Tongue (tissue), 2 donors: Measurements from ENCODE around the gene AAK1. TPM values are rescaled to one million over a fixed set of nuclear protein-coding genes. Genes with fewer than 3 reads are reported as not detected.
A peak's percentile ranks its signal among the peaks of the same experiment; 100 is the strongest.

Experiments
- DNase-seq: peaks from one replicate; pipeline ENCODE4 v3.0.0-alpha.2; 2015
- total RNA-seq: library from RNA; depleted of rRNA; stranded (reverse); fragments of >200 nt; gene quantifications from one replicate; pipeline ENCODE4 v1.2.3, GENCODE V29; 2014

Gene AAK1
- total RNA-seq, 1 donor from 2014 or later: 30.2 TPM

- no peak for DNase-seq
Observed at GRCh38 chr2:69538249-69538648, 105.3 kb downstream of the AAK1 start.

GRCh38 chr2:69535817-69536241 lies 107.7 kb downstream of the AAK1 start:
- no peak for DNase-seq

- no peak for DNase-seq
Observed at GRCh38 chr2:69531186-69531585, 112.4 kb downstream of the AAK1 start.

GRCh38 chr2:69529480-69529879 lies 114.1 kb downstream of the AAK1 start:
- no peak for DNase-seq

GRCh38 chr2:69525261-69525660 lies 118.3 kb downstream of the AAK1 start:
- no peak for DNase-seq

GRCh38 chr2:69524799-69525198 lies 118.7 kb downstream of the AAK1 start:
- no peak for DNase-seq

GRCh38 chr2:69521747-69522146 lies 121.8 kb downstream of the AAK1 start:
- DNase-seq: no peak

- DNase-seq: peak; percentile 29
Observed at GRCh38 chr2:69518841-69519240, 124.7 kb downstream of the AAK1 start.

- no peak for DNase-seq
Observed at GRCh38 chr2:69517410-69517809, 126.1 kb downstream of the AAK1 start.

GRCh38 chr2:69514819-69515218 lies 128.7 kb downstream of the AAK1 start:
- no peak for DNase-seq

GRCh38 chr2:69514406-69514805 lies 129.1 kb downstream of the AAK1 start:
- peak; percentile 82 for DNase-seq

- DNase-seq: no peak
Observed at GRCh38 chr2:69512446-69512845, 131.1 kb downstream of the AAK1 start.

GRCh38 chr2:69510204-69510603 lies 133.3 kb downstream of the AAK1 start:
- no peak for DNase-seq

- no peak for DNase-seq
Observed at GRCh38 chr2:69509750-69510140, 133.8 kb downstream of the AAK1 start.

GRCh38 chr2:69509011-69509749 lies 134.4 kb downstream of the AAK1 start:
- peak; percentile 87 for DNase-seq

GRCh38 chr2:69505710-69506109 lies 137.8 kb downstream of the AAK1 start:
- no peak for DNase-seq

GRCh38 chr2:69501301-69501700 lies 142.2 kb downstream of the AAK1 start:
- no peak for DNase-seq

- no peak for DNase-seq
Observed at GRCh38 chr2:69499966-69500365, 143.6 kb downstream of the AAK1 start.

- no peak for DNase-seq
Observed at GRCh38 chr2:69499242-69499641, 144.3 kb downstream of the AAK1 start.

- no peak for DNase-seq
Observed at GRCh38 chr2:69495861-69496260, 147.7 kb downstream of the AAK1 start.

- DNase-seq: no peak
Observed at GRCh38 chr2:69495008-69495407, 148.5 kb downstream of the AAK1 start.

GRCh38 chr2:69494126-69494525 lies 149.4 kb downstream of the AAK1 start:
- DNase-seq: no peak

- peak; percentile 36 for DNase-seq
Observed at GRCh38 chr2:69493268-69493667, 150.3 kb downstream of the AAK1 start.

- no peak for DNase-seq
Observed at GRCh38 chr2:69491864-69492263, 151.7 kb downstream of the AAK1 start.

- DNase-seq: no peak
Observed at GRCh38 chr2:69490486-69490885, 153.1 kb downstream of the AAK1 start.
